ENCODE measurements around the gene PZP. TPM values are rescaled to one million over a fixed set of nuclear protein-coding genes. Genes with fewer than 3 reads are reported as not detected.

PZP gene
- total and polyA plus RNA-seq, 2 of the 8 experiments (the other 6 are each of a cell fraction or from before 2014, with no cell fraction given), result 0.08 TPM; not detected in 1

DNA sequence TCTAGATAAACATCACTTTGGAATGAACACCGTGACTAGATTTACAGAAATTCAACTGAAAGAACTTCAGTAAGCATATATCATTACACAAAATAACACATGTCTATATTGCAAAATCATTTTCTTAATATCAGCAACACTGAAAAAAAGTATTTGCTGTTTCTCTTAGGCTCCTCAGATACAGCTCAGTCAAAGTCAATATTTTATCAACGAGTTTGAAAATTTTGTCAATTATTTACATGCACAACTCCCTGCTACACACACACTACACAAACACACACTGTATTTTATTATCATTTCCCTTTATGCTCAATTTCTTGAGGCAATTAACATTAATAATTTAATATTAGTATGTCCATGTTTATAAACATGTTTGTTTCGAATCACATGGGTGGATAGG lies 3.8 kb downstream of the PZP start:
- no peaks in the 10 kb centered on the region for H3K36me3 ChIP-seq (ENCODE audit: control insufficient read depth in 2 of 4, insufficient read depth in 4 of 4, low read length in 3 of 4)
- H3K79me1 ChIP-seq (ENCODE audit: low read depth, low read length), result no peaks in the 10 kb centered on the region
- TF ChIP-seq RNF2 (IDR thresholded peaks at IDR 0.05; ENCODE audit: borderline replicate concordance, low read depth, low read length, missing control alignments, poor library complexity, severe bottlenecking) (no peak), HDAC6 (IDR thresholded peaks at IDR 0.05; ENCODE audit: low read depth, low read length) (no peak)
- no peak overlapping the region for H2AFZ ChIP-seq (ENCODE audit: low read length)
- H3K79me2 ChIP-seq (ENCODE audit: control insufficient read depth in 1 of 2, insufficient read depth in 2 of 2, low read length in 2 of 2), result no peaks in the 10 kb centered on the region
- no peaks in the 10 kb centered on the region for H3K23me2 ChIP-seq (ENCODE audit: low read depth, low read length)
- H3K9ac ChIP-seq (replicated peaks in 1 of 4; ENCODE audit: extremely low read depth in 1 of 4, low read depth in 3 of 4, low read length in 3 of 4), result no peak overlapping the region
- POLR2A ChIA-PET (ENCODE audit: partially characterized antibody), result no interaction called here
- 87% methylated on average over 3 of the region's 3 CpGs; no CpG with 5 or more reads in 1 of the 2 experiments for WGBS, 2 experiments (ENCODE audit: extremely low coverage in 1 of 2, insufficient coverage in 1 of 2, insufficient read length in 1 of 2, insufficient replicate concordance in 2 of 2, low coverage in 1 of 2, low lambda C conversion rate in 2 of 2, missing lambda C conversion rate in 1 of 2)
- no peak overlapping the region for H4K91ac ChIP-seq (replicated peaks; ENCODE audit: insufficient read length, low read length)
- H2BK20ac ChIP-seq (ENCODE audit: low read length), result no peak overlapping the region
- H2BK12ac ChIP-seq (ENCODE audit: low read depth, low read length), result no peak overlapping the region
- H3K56ac ChIP-seq (replicated peaks; ENCODE audit: insufficient read length, low read depth, low read length), result no peak overlapping the region
- no peak overlapping the region for H2BK120ac ChIP-seq (replicated peaks; ENCODE audit: low read depth, low read length)
- DNase-seq (ENCODE audit: low read depth in 1 of 2, low spot score in 2 of 2) (no peak), FAIRE-seq (no peak)
- H4K5ac ChIP-seq (ENCODE audit: insufficient read length, low read depth, low read length), result no peak overlapping the region
- CTCF ChIA-PET (ENCODE audit: partially characterized antibody), result interaction anchor here (1.1 kb wide), 1 partner anchor 41 kb away, joined by 4 read pairs; no protein-coding TSS in a partner anchor
- no peak overlapping the region for H3K27ac ChIP-seq (ENCODE audit: low read depth, low read length)
- no peak overlapping the region for H2AK5ac ChIP-seq (ENCODE audit: low read depth, low read length)
- no peaks in the 10 kb centered on the region for H3K9me3 ChIP-seq (ENCODE audit: insufficient read depth in 2 of 2, low read depth in 1 of 2, low read length in 1 of 2)
- H3K18ac ChIP-seq (ENCODE audit: extremely low read depth, low read length), result no peak overlapping the region
- H3K4me2 ChIP-seq (ENCODE audit: insufficient read depth in 1 of 2, low read depth in 2 of 2, low read length in 2 of 2), result no peak overlapping the region
- H3K14ac ChIP-seq (ENCODE audit: insufficient read length), result no peak overlapping the region
- no peak overlapping the region for H2BK15ac ChIP-seq (ENCODE audit: low read length)
- H3K23ac ChIP-seq (ENCODE audit: insufficient read length), result no peak overlapping the region
- no peak overlapping the region for H3K4ac ChIP-seq (replicated peaks; ENCODE audit: insufficient read length, low read depth, low read length)
- H3K27me3 ChIP-seq (replicated peaks in 1 of 4; ENCODE audit: control insufficient read depth in 3 of 4, extremely low read depth in 1 of 4, insufficient read depth in 3 of 4, low read length in 3 of 4), result no peaks in the 10 kb centered on the region
- no peaks in the 10 kb centered on the region for H4K20me1 ChIP-seq (replicated peaks in 1 of 2; ENCODE audit: control insufficient read depth in 1 of 2, insufficient read depth in 2 of 2, low read length in 2 of 2)
- no peak overlapping the region for H4K8ac ChIP-seq (ENCODE audit: extremely low read depth, insufficient read depth, low read length)
- no peak overlapping the region for H3K4me3 ChIP-seq (ENCODE audit: extremely low read depth in 1 of 4, insufficient read depth in 2 of 4, low read depth in 3 of 4, low read length in 4 of 4)
- no peaks in the 10 kb centered on the region for H3K4me1 ChIP-seq (replicated peaks in 1 of 4; ENCODE audit: control insufficient read depth in 3 of 4, insufficient read depth in 4 of 4, low read length in 3 of 4)
- no peak overlapping the region for H2BK5ac ChIP-seq (ENCODE audit: low read depth, low read length)
